Loucy (cell line): Measurements from ENCODE around the gene CDK6.

Source experiments
- EZH2phosphoT487 ChIP-seq: fragments of 200-600 bp; IDR thresholded peaks from 2 replicates; pipeline ENCODE4 v1.6.1; 2018; ENCODE audit warnings: antibody characterized with exemption, mild to moderate bottlenecking, moderate library complexity, borderline replicate concordance
- TF ChIP-seq, protein P1 (sequence below): fragments of 200-600 bp; sonication (generic); conservative IDR thresholded peaks from 2 replicates; pipeline ENCODE4 v1.5.1; 2014; ENCODE audit warnings: mild to moderate bottlenecking, antibody characterized with exemption, low read length

DNA sequence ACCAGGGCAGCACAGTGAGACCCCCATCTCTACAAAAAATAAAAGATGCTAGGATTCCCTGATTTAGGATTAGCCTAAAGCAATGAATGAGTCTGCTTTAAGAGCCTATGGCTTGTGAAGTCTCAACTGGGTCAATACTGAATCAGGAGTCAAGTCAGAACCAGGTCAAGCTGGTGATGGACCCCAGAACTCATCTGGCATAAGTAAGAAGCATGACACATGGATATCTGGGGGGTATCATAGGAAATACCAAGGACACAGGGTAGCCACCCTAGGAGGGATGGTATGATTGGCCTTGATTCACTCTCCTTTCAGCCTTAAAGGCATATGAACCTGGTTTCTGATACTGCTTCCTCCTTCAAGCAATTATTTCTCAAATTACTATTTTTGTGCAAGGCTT lies 167.8 kb downstream of the CDK6 start:
- TF ChIP-seq, protein P1, sequence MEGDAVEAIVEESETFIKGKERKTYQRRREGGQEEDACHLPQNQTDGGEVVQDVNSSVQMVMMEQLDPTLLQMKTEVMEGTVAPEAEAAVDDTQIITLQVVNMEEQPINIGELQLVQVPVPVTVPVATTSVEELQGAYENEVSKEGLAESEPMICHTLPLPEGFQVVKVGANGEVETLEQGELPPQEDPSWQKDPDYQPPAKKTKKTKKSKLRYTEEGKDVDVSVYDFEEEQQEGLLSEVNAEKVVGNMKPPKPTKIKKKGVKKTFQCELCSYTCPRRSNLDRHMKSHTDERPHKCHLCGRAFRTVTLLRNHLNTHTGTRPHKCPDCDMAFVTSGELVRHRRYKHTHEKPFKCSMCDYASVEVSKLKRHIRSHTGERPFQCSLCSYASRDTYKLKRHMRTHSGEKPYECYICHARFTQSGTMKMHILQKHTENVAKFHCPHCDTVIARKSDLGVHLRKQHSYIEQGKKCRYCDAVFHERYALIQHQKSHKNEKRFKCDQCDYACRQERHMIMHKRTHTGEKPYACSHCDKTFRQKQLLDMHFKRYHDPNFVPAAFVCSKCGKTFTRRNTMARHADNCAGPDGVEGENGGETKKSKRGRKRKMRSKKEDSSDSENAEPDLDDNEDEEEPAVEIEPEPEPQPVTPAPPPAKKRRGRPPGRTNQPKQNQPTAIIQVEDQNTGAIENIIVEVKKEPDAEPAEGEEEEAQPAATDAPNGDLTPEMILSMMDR: no peak
- TF ChIP-seq EZH2phosphoT487: no peak
